Gastrocnemius medialis (tissue), 4 donors: ENCODE results near the gene ATP6V1A. TPM values are rescaled to one million over a fixed set of nuclear protein-coding genes. Genes with fewer than 3 reads are reported as not detected.

Experiments
- ATAC-seq, 2 donors: fragments of 150-250 bp; one replicate each; pipeline ENCODE4 v1.9.1; 2016
- DNase-seq, 2 donors: peaks; one replicate each; pipeline ENCODE4 v3.0.0-alpha.2; 2019
- H3K27ac ChIP-seq, 4 donors: fragments of 200-600 bp; sonication (generic); 1 replicate in 1 of 4; 2 replicates in 3 of 4; pipeline ENCODE4 v1.5.1; 2016 to 2018; ENCODE audit warnings: mild to moderate bottlenecking in 2 of 4, moderate library complexity in 1 of 4
- H3K27me3 ChIP-seq, 3 donors: fragments of 200-600 bp; sonication (generic) in 2 of 3; 1 replicate in 1 of 3; 2 replicates in 2 of 3; pipeline versions ENCODE4 v1.5.1 to v1.6.0; 2016 to 2019; ENCODE audit warnings: mild to moderate bottlenecking in 1 of 3, moderate library complexity in 1 of 3
- H3K36me3 ChIP-seq, 2 donors: fragments of 200-600 bp; sonication (generic) in 1 of 2; one replicate each; pipeline ENCODE4 v1.5.1; 2017 to 2018
- H3K4me1 ChIP-seq, 2 donors: fragments of 200-600 bp; sonication (generic) in 1 of 2; one replicate each; pipeline ENCODE4 v1.5.1; 2016 to 2017; ENCODE audit warnings: mild to moderate bottlenecking in 2 of 2
- H3K4me3 ChIP-seq, 4 donors: fragments of 200-600 bp; sonication (generic) in 3 of 4; 1 replicate in 1 of 4; 2 replicates in 3 of 4; pipeline ENCODE4 v1.5.1; 2016 to 2019; ENCODE audit warnings: mild to moderate bottlenecking in 2 of 4
- H3K9me3 ChIP-seq, 3 donors: fragments of 200-600 bp; sonication (generic) in 2 of 3; 1 replicate in 1 of 3; 2 replicates in 2 of 3; pipeline ENCODE4 v1.5.1; 2016 to 2019
- POLR2A ChIP-seq, 2 donors: fragments of 450-650 bp; IDR thresholded peaks; one replicate each; pipeline ENCODE4 v1.6.1; 2017; ENCODE audit warnings: antibody characterized with exemption in 2 of 2, mild to moderate bottlenecking in 2 of 2, moderate library complexity in 2 of 2
- in situ Hi-C, 4 donors: fragments of 200-750 bp; cut with MboI; loops; one replicate each; pipeline versions ENCODE4 v1.15.0 to v1.8.0; 2017; ENCODE audit warnings: low sequenced_read_pairs in 4 of 4
- intact Hi-C: fragments of 100-400 bp; cut with DNase I; formaldehyde crosslinking; loops from one replicate; pipeline ENCODE4 v1.15.1; 2023; ENCODE audit warnings: low total_unique reads
- total RNA-seq, 4 donors: library from RNA; depleted of rRNA; stranded (reverse); fragments of >200 nt; gene quantifications; one replicate each; pipeline versions ENCODE4 v1.1.0 to v1.2.3, GENCODE V29; 2016
- TF ChIP-seq, protein P1 (sequence below), 5 experiments: fragments of 450-650 bp in 3 of 5; fragments of 200-600 bp in 2 of 5; sonication (generic) in 2 of 5; IDR thresholded peaks in 4 of 5; conservative IDR thresholded peaks in 1 of 5; 1 replicate in 4 of 5; 2 replicates in 1 of 5; pipeline ENCODE4 v1.5.1; 2016 to 2019; ENCODE audit warnings: antibody characterized with exemption in 5 of 5, mild to moderate bottlenecking in 3 of 5, moderate library complexity in 3 of 5

Gene ATP6V1A
- total RNA-seq, 4 donors from 2014 or later = 11.3 to 21.3 (median 15.0) TPM

DNA sequence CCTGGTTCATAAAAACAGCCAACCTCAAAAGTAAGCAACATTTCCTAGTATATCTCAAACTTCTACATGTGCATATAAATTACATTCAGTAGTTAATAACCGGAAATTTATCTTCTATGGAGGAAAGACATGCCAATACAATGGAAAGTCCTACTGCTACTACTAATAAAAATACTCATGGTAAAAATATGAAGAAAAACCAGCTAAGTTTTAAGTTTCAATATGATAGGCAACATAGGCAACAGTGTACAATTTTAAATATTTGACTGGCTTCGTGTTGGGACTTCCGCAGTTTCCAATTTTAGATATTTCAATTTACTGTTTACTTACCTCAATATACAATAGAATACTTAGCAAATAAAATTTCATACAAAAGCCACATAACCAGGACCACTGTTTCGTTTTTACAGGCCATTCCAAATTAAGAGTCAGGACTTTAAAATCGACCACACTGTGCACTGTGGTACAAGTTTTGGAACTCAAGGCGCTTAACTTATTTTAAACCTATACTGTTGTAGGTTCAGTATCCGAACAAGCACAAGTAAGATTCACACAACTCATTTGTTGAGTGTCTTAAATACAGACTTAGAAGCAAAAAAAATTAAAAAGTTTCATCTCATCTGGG lies 3.7 kb upstream of the ATP6V1A start:
- no peaks in the 10 kb centered on the region for H3K27me3 ChIP-seq
- in situ Hi-C loops (loop anchor here (10.0 to 25.0 kb wide), 4 partner anchors 228 to 319 kb away; partner anchors contain the start of genes SPICE1 (in 3 of the 4), CCDC191 (in 2 of the 4) and QTRT2 (in 2 of the 4)), intact Hi-C loops (no loop called here)
- TF ChIP-seq, protein P1, sequence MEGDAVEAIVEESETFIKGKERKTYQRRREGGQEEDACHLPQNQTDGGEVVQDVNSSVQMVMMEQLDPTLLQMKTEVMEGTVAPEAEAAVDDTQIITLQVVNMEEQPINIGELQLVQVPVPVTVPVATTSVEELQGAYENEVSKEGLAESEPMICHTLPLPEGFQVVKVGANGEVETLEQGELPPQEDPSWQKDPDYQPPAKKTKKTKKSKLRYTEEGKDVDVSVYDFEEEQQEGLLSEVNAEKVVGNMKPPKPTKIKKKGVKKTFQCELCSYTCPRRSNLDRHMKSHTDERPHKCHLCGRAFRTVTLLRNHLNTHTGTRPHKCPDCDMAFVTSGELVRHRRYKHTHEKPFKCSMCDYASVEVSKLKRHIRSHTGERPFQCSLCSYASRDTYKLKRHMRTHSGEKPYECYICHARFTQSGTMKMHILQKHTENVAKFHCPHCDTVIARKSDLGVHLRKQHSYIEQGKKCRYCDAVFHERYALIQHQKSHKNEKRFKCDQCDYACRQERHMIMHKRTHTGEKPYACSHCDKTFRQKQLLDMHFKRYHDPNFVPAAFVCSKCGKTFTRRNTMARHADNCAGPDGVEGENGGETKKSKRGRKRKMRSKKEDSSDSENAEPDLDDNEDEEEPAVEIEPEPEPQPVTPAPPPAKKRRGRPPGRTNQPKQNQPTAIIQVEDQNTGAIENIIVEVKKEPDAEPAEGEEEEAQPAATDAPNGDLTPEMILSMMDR (IDR thresholded peaks at IDR 0.05 in 4 of 5, conservative IDR thresholded peaks at IDR 0.05 in 1 of 5) = no peak
- no peak for TF ChIP-seq POLR2A (IDR thresholded peaks at IDR 0.05)
- H3K27ac ChIP-seq = peak overlapping the region; percentile 14 to 100 (median 98)
- no peaks in the 10 kb centered on the region for H3K36me3 ChIP-seq
- DNase-seq (no peak), ATAC-seq (no peak)
- peaks cover 70 to 72% of the 10 kb centered on the region in 2 donors for H3K4me1 ChIP-seq
- H3K9me3 ChIP-seq = no peaks in the 10 kb centered on the region
- H3K4me3 ChIP-seq = peak overlapping the region; percentile 87 to 97 (median 92)

DNA sequence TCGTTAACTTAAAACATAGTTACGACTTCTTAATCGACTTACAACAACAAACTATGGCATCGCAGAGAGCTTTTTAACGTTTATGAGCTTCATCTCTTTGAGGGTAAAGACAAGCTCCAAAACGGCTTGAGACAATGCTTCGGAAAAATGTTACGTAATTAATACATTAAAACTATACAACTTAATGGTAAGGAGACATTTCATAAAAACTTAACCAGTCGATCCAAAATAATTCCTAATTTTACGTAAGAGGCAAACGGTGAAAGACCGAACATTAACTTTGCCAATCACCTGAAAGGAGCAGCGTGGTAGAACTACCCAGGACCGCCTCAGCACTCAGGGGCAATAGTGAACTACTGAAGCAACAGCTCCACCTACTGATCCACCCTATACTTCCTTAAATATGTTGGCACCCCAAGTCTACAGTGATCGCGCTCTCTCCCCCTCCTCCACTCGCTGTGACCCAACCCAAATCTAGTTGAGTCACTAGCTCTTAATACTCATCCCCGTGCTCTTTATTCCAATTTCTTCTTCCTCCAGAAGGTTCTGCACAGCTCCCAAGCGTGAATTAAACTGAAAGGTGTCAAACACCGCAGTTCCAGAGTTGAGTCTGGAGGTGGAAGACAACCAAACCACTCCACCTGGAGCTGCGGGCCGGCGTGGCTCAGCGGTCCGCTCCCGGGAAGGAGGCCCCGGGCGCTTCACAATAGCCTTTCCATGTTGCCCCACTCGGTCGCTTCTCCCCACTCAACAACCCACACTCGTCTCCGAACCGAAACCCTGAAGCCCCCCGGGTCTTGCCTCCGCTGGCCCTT lies 1.7 kb upstream of the ATP6V1A start:
- H3K27me3 ChIP-seq = no peaks in the 10 kb centered on the region
- H3K27ac ChIP-seq = peak overlapping the region; percentile 97 to 100 (median 98)
- intact Hi-C loops (loop anchor here (1.0 to 5.0 kb wide), 6 partner anchors 202 to 1402 kb away; partner anchors contain the start of genes ATG3, CCDC191, QTRT2 and SLC35A5), in situ Hi-C loops (loop anchor here (5.0 to 25.0 kb wide), 5 partner anchors 48 to 317 kb away; partner anchors contain the start of genes SPICE1 (in 3 of the 4), CCDC191 (in 2 of the 4), QTRT2 (in 2 of the 4) and USF3 (in 1 of the 4))
- ATAC-seq (peak; percentile 69 to 81), DNase-seq (peak; percentile 81 to 86)
- TF ChIP-seq, protein P1 (IDR thresholded peaks at IDR 0.05 in 4 of 5, conservative IDR thresholded peaks at IDR 0.05 in 1 of 5) = peak; percentile 49 to 64 (median 57)
- TF ChIP-seq POLR2A (IDR thresholded peaks at IDR 0.05) = peak in 1 of 2 donors; percentile 39
- peaks cover 65 to 70% of the 10 kb centered on the region in 2 donors for H3K4me1 ChIP-seq
- no peaks in the 10 kb centered on the region for H3K9me3 ChIP-seq
- H3K36me3 ChIP-seq = no peaks in the 10 kb centered on the region
- peak overlapping the region; percentile 87 to 97 (median 92) for H3K4me3 ChIP-seq

DNA sequence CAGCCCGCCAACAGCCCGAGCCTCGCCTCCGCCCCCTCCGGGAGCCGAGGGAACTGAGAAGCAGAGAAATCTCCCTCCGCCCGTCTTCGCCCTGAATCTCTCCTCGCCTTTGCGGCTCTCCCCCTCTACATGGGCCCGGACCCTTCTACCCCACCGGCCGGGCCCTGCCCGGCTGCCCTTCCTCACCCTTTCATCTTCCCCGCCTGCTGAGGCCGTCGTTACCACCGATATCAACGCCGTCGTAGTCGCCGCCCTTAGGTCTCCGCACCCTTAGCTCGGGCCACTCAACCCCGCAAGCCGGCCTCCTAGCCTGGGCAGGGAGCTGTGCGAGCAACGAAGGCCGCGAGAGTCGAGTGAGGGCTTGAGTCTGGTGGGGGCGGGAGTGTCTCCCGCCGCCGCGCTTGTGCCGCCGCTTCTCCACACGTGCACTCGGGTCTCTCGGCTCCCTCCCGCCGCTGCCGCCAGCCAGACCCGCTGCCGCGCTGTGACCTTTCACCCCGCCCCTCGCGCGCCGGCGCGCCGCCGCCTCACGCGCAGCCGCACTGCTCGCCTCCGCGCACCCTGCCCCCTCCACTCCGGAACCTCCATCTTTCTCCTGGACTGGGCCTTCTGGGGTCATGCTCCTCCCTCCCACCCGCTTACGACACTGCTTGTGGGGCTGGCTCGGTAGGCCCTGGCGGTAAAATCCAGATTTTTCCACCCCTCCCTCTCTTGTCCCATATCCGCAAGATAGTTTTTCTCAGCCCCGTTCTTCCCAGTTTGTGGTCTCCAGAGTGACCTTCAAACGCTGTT lies 883 bp upstream of the ATP6V1A start, which contains the start of gene NAA50:
TSS of gene NAA50 (minus strand) at position 494 of the 792 bp plus-strand sequence. CDS start at position 194, 300 bp downstream.
- ATAC-seq (peak; percentile 77 to 78), DNase-seq (peak; percentile 91 to 93)
- intact Hi-C loops (loop anchor here (1.0 to 5.0 kb wide), 9 partner anchors 49 to 1401 kb away; partner anchors contain the start of genes ATG3, CCDC191, QTRT2 and SLC35A5), in situ Hi-C loops (loop anchor here (5.0 to 25.0 kb wide), 5 partner anchors 49 to 316 kb away; partner anchors contain the start of genes SPICE1 (in 3 of the 4), CCDC191 (in 2 of the 4), QTRT2 (in 2 of the 4) and USF3 (in 1 of the 4))
- Histone ChIP-seq H3K4me1 (peaks cover 57 to 62% of the 10 kb centered on the region in 2 donors), H3K27me3 (no peaks in the 10 kb centered on the region), H3K36me3 (no peaks in the 10 kb centered on the region), H3K27ac (peak within 1 kb of the TSS; percentile 97 to 100 (median 98)), H3K4me3 (peak within 1 kb of the TSS; percentile 87 to 97 (median 92)), H3K9me3 (no peaks in the 10 kb centered on the region)
- TF ChIP-seq, protein P1 (IDR thresholded peaks at IDR 0.05 in 4 of 5, conservative IDR thresholded peaks at IDR 0.05 in 1 of 5) = peak in 2 of 5 experiments; percentile 15 to 27
- TF ChIP-seq POLR2A (IDR thresholded peaks at IDR 0.05) = peak; percentile 94 to 96
